ENCODE data around the gene IL20. TPM values are rescaled to one million over a fixed set of nuclear protein-coding genes. Genes with fewer than 3 reads are reported as not detected.

The IL20 gene
- total and polyA plus RNA-seq, 2 of the 8 experiments (the other 6 are each of a cell fraction or from before 2014, with no cell fraction given): not detected

- TF ChIP-seq NRF1 (IDR thresholded peaks at IDR 0.05; ENCODE audit: low read depth, low read length) (no peak), MAFK (IDR thresholded peaks at IDR 0.05; ENCODE audit: low read depth, low read length) (no peak), NANOG (IDR thresholded peaks at IDR 0.05; ENCODE audit: insufficient read depth, low read depth, low read length, poor library complexity, severe bottlenecking) (no peak), USF2 (IDR thresholded peaks at IDR 0.05; ENCODE audit: low read length) (no peak), RBBP5 (IDR thresholded peaks at IDR 0.05; ENCODE audit: borderline replicate concordance, low read depth, low read length) (no peak), TBP (IDR thresholded peaks at IDR 0.05; ENCODE audit: low read depth, low read length) (no peak)
These were observed 8.6 kb upstream of the IL20 start (continued) for GRCh38 chr1:206856674-206857464.

Data from H1 (cell line).